ENCODE measurements around the gene EIF5.

The EIF5 gene

GRCh38 chr14:103310576-103311095 is 23.4 kb upstream of the EIF5 start:
- DNase-seq, result no peak

GRCh38 chr14:103311171-103311997 is 22.7 kb upstream of the EIF5 start:
- no peak for DNase-seq

GRCh38 chr14:103312006-103312635 is 21.9 kb upstream of the EIF5 start:
- DNase-seq, result no peak

- DNase-seq, result no peak
These were observed 20.3 kb upstream of the EIF5 start for GRCh38 chr14:103313704-103314103.

GRCh38 chr14:103314496-103315277 is 19.4 kb upstream of the EIF5 start:
- no peak for DNase-seq

- DNase-seq, result no peak
These were observed 18.6 kb upstream of the EIF5 start for GRCh38 chr14:103315351-103315911.

- no peak for DNase-seq
These were observed 18.1 kb upstream of the EIF5 start for GRCh38 chr14:103315941-103316340.

- no peak for DNase-seq
These were observed 17.3 kb upstream of the EIF5 start for GRCh38 chr14:103316721-103317121.

- DNase-seq, result no peak
These were observed 16.8 kb upstream of the EIF5 start for GRCh38 chr14:103317251-103317650.

- no peak for DNase-seq
These were observed 16.0 kb upstream of the EIF5 start for GRCh38 chr14:103317976-103318580.

GRCh38 chr14:103318750-103319419 is 15.2 kb upstream of the EIF5 start:
- DNase-seq, result no peak

- no peak for DNase-seq
These were observed 14.6 kb upstream of the EIF5 start for GRCh38 chr14:103319422-103319821.

- DNase-seq, result no peak
These were observed 8.0 kb upstream of the EIF5 start for GRCh38 chr14:103326078-103326477.

GRCh38 chr14:103328941-103329340 is 5.1 kb upstream of the EIF5 start:
- DNase-seq, result no peak

- DNase-seq, result no peak
These were observed 4.4 kb upstream of the EIF5 start for GRCh38 chr14:103329401-103330347.

GRCh38 chr14:103330536-103330935 is 3.5 kb upstream of the EIF5 start:
- DNase-seq, result no peak

GRCh38 chr14:103332143-103332919 is 1.7 kb upstream of the EIF5 start:
- no peak for DNase-seq

GRCh38 chr14:103334644-103335622 is 896 bp downstream of the EIF5 start:
- peak; percentile 67 for DNase-seq

- DNase-seq, result no peak
These were observed 2.2 kb downstream of the EIF5 start for GRCh38 chr14:103336191-103336590.

Measured in activated CD4-positive, alpha-beta T cell treated with anti-CD3 and anti-CD28 coated beads, Interleukin-2, amount 50 U/mL, for 1 hour (primary cell).